H1 (cell line): ENCODE measurements around the gene DDX41. TPM values are rescaled to one million over a fixed set of nuclear protein-coding genes. Genes with fewer than 3 reads are reported as not detected.

Source experiments
- CTCF ChIA-PET: fragments of 300-600 bp; sonication (Branson Sonifier 250); formaldehyde crosslinking; loops from one replicate; lab custom pipeline; 2021; ENCODE audit not compliant: partially characterized antibody; lab: Charles Lee
- POLR2A ChIA-PET: fragments of 300-600 bp; sonication (Branson Sonifier 250); formaldehyde crosslinking; loops from one replicate; lab custom pipeline; 2021; ENCODE audit warnings: inconsistent platforms; ENCODE audit not compliant: partially characterized antibody; lab: Charles Lee
- DNase-seq, 2 experiments: peaks; one replicate each; pipeline versions ENCODE4 v3.0.0 to v3.0.0-alpha.2; 2010 to 2022; ENCODE audit warnings: low spot score in 2 of 2, low read depth in 1 of 2, mixed read lengths in 1 of 2
- FAIRE-seq: peaks from 2 replicates; lab custom pipeline; 2011; peaks lifted over from hg19 to GRCh38; lab: Jason Lieb, UNC
- H2AFZ ChIP-seq: 2 replicates; pipeline ENCODE4 v1.8.1; 2012; ENCODE audit warnings: low read length, inconsistent platforms
- H2AK5ac ChIP-seq: 2 replicates; pipeline ENCODE4 v1.6.1; 2013; ENCODE audit warnings: low read depth, low read length
- H2BK120ac ChIP-seq: replicated peaks from 2 replicates; pipeline ENCODE3; 2013; ENCODE audit warnings: low read depth, low read length, inconsistent platforms
- H2BK12ac ChIP-seq: 2 replicates; pipeline ENCODE4 v1.6.1; 2013; ENCODE audit warnings: low read depth, low read length
- H2BK15ac ChIP-seq: 2 replicates; pipeline ENCODE4 v1.6.1; 2013; ENCODE audit warnings: low read length
- H2BK20ac ChIP-seq: 2 replicates; pipeline ENCODE4 v1.6.1; 2013; ENCODE audit warnings: low read length
- H2BK5ac ChIP-seq: 2 replicates; pipeline ENCODE4 v1.6.1; 2013; ENCODE audit warnings: low read depth, low read length
- H3K14ac ChIP-seq: 2 replicates; pipeline ENCODE4 v1.6.1; 2013; ENCODE audit warnings: inconsistent platforms; ENCODE audit not compliant: insufficient read length
- H3K18ac ChIP-seq: 2 replicates; pipeline ENCODE4 v1.6.1; 2013; ENCODE audit warnings: low read length; ENCODE audit errors: extremely low read depth
- H3K23ac ChIP-seq: 2 replicates; pipeline ENCODE4 v1.6.1; 2013; ENCODE audit warnings: inconsistent platforms; ENCODE audit not compliant: insufficient read length
- H3K23me2 ChIP-seq: 2 replicates; pipeline ENCODE4 v1.6.1; 2013; ENCODE audit warnings: low read depth, low read length
- H3K27ac ChIP-seq: 2 replicates; pipeline ENCODE4 v1.6.1; 2011; ENCODE audit warnings: low read depth, low read length, inconsistent platforms
- H3K27me3 ChIP-seq, 4 experiments: replicated peaks in 1 of 4; 1 replicate in 1 of 4; 2 replicates in 3 of 4; pipeline versions ENCODE4 v1.6.1 to v1.8.1; 2011 to 2013; ENCODE audit warnings: low read length in 3 of 4, mild to moderate bottlenecking in 3 of 4, inconsistent platforms in 2 of 4, mixed read lengths in 2 of 4, moderate library complexity in 1 of 4; ENCODE audit not compliant: control insufficient read depth in 3 of 4, insufficient read depth in 3 of 4; ENCODE audit errors: extremely low read depth in 1 of 4
- H3K36me3 ChIP-seq, 4 experiments: 2 replicates each; pipeline versions ENCODE4 v1.6.1 to v1.8.1; 2011 to 2013; ENCODE audit warnings: mild to moderate bottlenecking in 4 of 4, low read length in 3 of 4, moderate library complexity in 2 of 4, control low read depth in 1 of 4, inconsistent platforms in 1 of 4; ENCODE audit not compliant: insufficient read depth in 4 of 4, control insufficient read depth in 2 of 4
- H3K4ac ChIP-seq: replicated peaks from 2 replicates; pipeline ENCODE3; 2013; ENCODE audit warnings: low read length, low read depth, mixed read lengths, inconsistent platforms; ENCODE audit not compliant: insufficient read length
- H3K4me1 ChIP-seq, 4 experiments: replicated peaks in 1 of 4; 1 replicate in 1 of 4; 2 replicates in 3 of 4; pipeline versions ENCODE4 v1.6.1 to v1.8.1; 2011 to 2013; ENCODE audit warnings: low read length in 3 of 4, inconsistent platforms in 2 of 4, mixed read lengths in 1 of 4; ENCODE audit not compliant: insufficient read depth in 4 of 4, control insufficient read depth in 3 of 4
- H3K4me2 ChIP-seq, 2 experiments: 2 replicates each; pipeline versions ENCODE4 v1.6.1 to v1.8.1; 2011 to 2013; ENCODE audit warnings: low read depth in 2 of 2, low read length in 2 of 2, control low read depth in 1 of 2, inconsistent platforms in 1 of 2, mild to moderate bottlenecking in 1 of 2; ENCODE audit not compliant: insufficient read depth in 1 of 2
- H3K4me3 ChIP-seq, 4 experiments: fragments of 200-600, 300-600 bp in 1 of 4; sonication (generic), shearing (Covaris generic), sonication (Bioruptor Twin) in 1 of 4; 2 replicates each; pipeline versions ENCODE4 v1.5.1 to v1.8.1; 2011 to 2016; ENCODE audit warnings: low read length in 4 of 4, low read depth in 3 of 4, control low read depth in 2 of 4, inconsistent platforms in 2 of 4, mild to moderate bottlenecking in 2 of 4, mixed read lengths in 1 of 4, moderate library complexity in 1 of 4; ENCODE audit not compliant: insufficient read depth in 2 of 4; ENCODE audit errors: extremely low read depth in 1 of 4
- H3K56ac ChIP-seq: replicated peaks from 2 replicates; pipeline ENCODE3; 2013; ENCODE audit warnings: low read depth, mild to moderate bottlenecking, mixed read lengths, low read length, inconsistent platforms; ENCODE audit not compliant: insufficient read length
- H3K79me1 ChIP-seq: 2 replicates; pipeline ENCODE4 v1.6.1; 2013; ENCODE audit warnings: low read depth, low read length, control low read depth
- H3K79me2 ChIP-seq, 2 experiments: 2 replicates each; pipeline versions ENCODE4 v1.6.1 to v1.8.1; 2012 to 2013; ENCODE audit warnings: low read length in 2 of 2, mild to moderate bottlenecking in 2 of 2, inconsistent platforms in 1 of 2; ENCODE audit not compliant: insufficient read depth in 2 of 2, control insufficient read depth in 1 of 2
- H3K9ac ChIP-seq, 4 experiments: replicated peaks in 1 of 4; 1 replicate in 1 of 4; 2 replicates in 3 of 4; pipeline versions ENCODE4 v1.6.1 to v1.8.1; 2011 to 2013; ENCODE audit warnings: low read depth in 3 of 4, low read length in 3 of 4, control low read depth in 2 of 4, mild to moderate bottlenecking in 2 of 4, moderate library complexity in 2 of 4, inconsistent platforms in 1 of 4; ENCODE audit errors: extremely low read depth in 1 of 4
- H3K9me3 ChIP-seq, 2 experiments: 2 replicates each; pipeline versions ENCODE4 v1.6.1 to v1.8.1; 2012 to 2013; ENCODE audit warnings: mild to moderate bottlenecking in 2 of 2, moderate library complexity in 2 of 2, control low read depth in 1 of 2, inconsistent platforms in 1 of 2, low read depth in 1 of 2, low read length in 1 of 2, mixed read lengths in 1 of 2; ENCODE audit not compliant: insufficient read depth in 2 of 2
- H4K20me1 ChIP-seq, 2 experiments: replicated peaks in 1 of 2; 2 replicates each; pipeline versions ENCODE3 to v1.8.1; 2011 to 2013; ENCODE audit warnings: inconsistent platforms in 2 of 2, low read length in 2 of 2, mild to moderate bottlenecking in 1 of 2; ENCODE audit not compliant: insufficient read depth in 2 of 2, control insufficient read depth in 1 of 2
- H4K5ac ChIP-seq: 2 replicates; pipeline ENCODE4 v1.6.1; 2013; ENCODE audit warnings: low read length, low read depth, mixed read lengths, inconsistent platforms; ENCODE audit not compliant: insufficient read length
- H4K8ac ChIP-seq: 2 replicates; pipeline ENCODE4 v1.8.0; 2013; ENCODE audit warnings: mild to moderate bottlenecking, moderate library complexity, low read length, inconsistent platforms; ENCODE audit not compliant: insufficient read depth; ENCODE audit errors: extremely low read depth
- H4K91ac ChIP-seq: replicated peaks from 2 replicates; pipeline ENCODE3; 2013; ENCODE audit warnings: low read length, mixed read lengths, inconsistent platforms; ENCODE audit not compliant: insufficient read length
- BACH1 ChIP-seq: IDR thresholded peaks from 2 replicates; pipeline ENCODE4 v1.6.1; 2012; ENCODE audit warnings: low read length, improper control_type of control experiment
- BRCA1 ChIP-seq: IDR thresholded peaks from 2 replicates; pipeline ENCODE4 v1.6.1; 2012; ENCODE audit warnings: low read depth, low read length, improper control_type of control experiment
- POLR2A ChIP-seq, 2 experiments: IDR thresholded peaks; 1 replicate in 1 of 2; 2 replicates in 1 of 2; pipeline ENCODE4 v1.6.1; 2011; ENCODE audit warnings: low read depth in 2 of 2, low read length in 2 of 2, mild to moderate bottlenecking in 2 of 2; ENCODE audit errors: control extremely low read depth in 1 of 2
- SAP30 ChIP-seq: fragments of 300-600 bp; sonication (generic); IDR thresholded peaks from 2 replicates; pipeline ENCODE4 v1.7.1; 2012; ENCODE audit warnings: low read length, moderate library complexity, mild to moderate bottlenecking, inconsistent platforms; ENCODE audit not compliant: insufficient read depth, insufficient replicate concordance
- SIX5 ChIP-seq: IDR thresholded peaks from 2 replicates; pipeline ENCODE4 v1.6.1; 2011; ENCODE audit warnings: mild to moderate bottlenecking, low read depth, low read length
- SP2 ChIP-seq: IDR thresholded peaks from 2 replicates; pipeline ENCODE4 v1.6.1; 2012; ENCODE audit warnings: mild to moderate bottlenecking, low read length, inconsistent platforms
- TAF1 ChIP-seq: IDR thresholded peaks from 2 replicates; pipeline ENCODE4 v1.6.1; 2011; ENCODE audit warnings: mild to moderate bottlenecking, low read depth, low read length
- YY1 ChIP-seq: IDR thresholded peaks from 2 replicates; pipeline ENCODE4 v1.6.1; 2011; ENCODE audit warnings: low read depth, mild to moderate bottlenecking, low read length
- ZNF274 ChIP-seq: IDR thresholded peaks from 2 replicates; pipeline ENCODE4 v1.7.0; 2012; ENCODE audit warnings: low read length, borderline replicate concordance; ENCODE audit errors: extremely low read depth
- WGBS, 2 experiments: shearing (Covaris generic) in 1 of 2; methylation state at CpG; one replicate each; pipeline versions ENCODE4 v1.1.6 to v1.1.7; 2013 to 2015; ENCODE audit warnings: low lambda C conversion rate in 2 of 2, mixed read lengths in 2 of 2, inconsistent platforms in 1 of 2, low coverage in 1 of 2, missing lambda C conversion rate in 1 of 2; ENCODE audit not compliant: insufficient replicate concordance in 2 of 2, insufficient coverage in 1 of 2, insufficient read length in 1 of 2; ENCODE audit errors: extremely low coverage in 1 of 2, missing lambda C conversion rate in 1 of 2; 5-methylcytosine and 5-hydroxymethylcytosine counted together
- polyA plus RNA-seq, 7 experiments: library from polyadenylated mRNA; depleted of rRNA in 3 of 7; stranded (reverse) in 5 of 7; unstranded in 2 of 7; fragments of >200 nt in 5 of 7; fragments of 200-250 nt in 2 of 7; gene quantifications; 1 replicate in 5 of 7; 2 replicates in 1 of 7; 4 replicates in 1 of 7; pipeline versions ENCODE4 v1.2.1 to v1.2.3, GENCODE V29; 2011 to 2013; ENCODE audit warnings: missing spikeins in 2 of 7, mixed read lengths in 2 of 7
- total RNA-seq: library from RNA; stranded (reverse); fragmentation: NEBNext Ultra II Directional; extraction: Animal tissue kit (Norgen Biotek cat#: 25700); gene quantifications from 2 replicates; pipeline ENCODE4 v1.2.1, GENCODE V29; 2021

DDX41 gene
- total and polyA plus RNA-seq, 2 of the 8 experiments (the other 6 are each of a cell fraction or from before 2014, with no cell fraction given) = 102 to 135 TPM

DNA sequence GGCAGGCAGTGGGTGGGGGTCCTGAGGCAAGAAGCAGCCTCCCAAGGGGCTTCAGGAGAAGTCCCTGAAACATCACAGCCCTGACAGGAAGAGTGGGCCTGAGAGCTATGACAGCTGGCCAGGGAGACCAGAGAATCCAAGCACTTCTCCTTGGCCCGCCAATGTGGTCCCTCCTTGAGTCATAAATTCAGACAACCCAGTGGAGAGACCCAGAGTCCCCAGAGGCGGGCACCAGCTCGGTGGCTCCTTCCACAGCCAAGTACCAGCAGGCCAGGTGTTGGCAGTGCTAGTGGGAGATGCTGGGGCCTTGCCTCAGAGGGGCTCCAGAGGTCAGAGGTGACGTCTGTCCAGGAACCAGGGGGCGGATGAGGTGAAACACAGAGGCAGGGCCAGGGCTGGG lies 5.6 kb downstream of the DDX41 start:
- Histone ChIP-seq H3K14ac (no peak overlapping the region), H2BK12ac (no peak overlapping the region), H2BK5ac (no peak overlapping the region), H4K91ac (no peak overlapping the region), H2BK120ac (no peak overlapping the region), H3K4me1 (peaks cover 4 to 18% (median 11%) of the 10 kb centered on the region in 4 experiments; a peak in 6 of 7 replicates), H3K23ac (no peak overlapping the region), H3K79me1 (peaks cover 3% of the 10 kb centered on the region; the same call in 1 of the 2 replicates), H3K4ac (no peak overlapping the region), H3K4me3 (no peak overlapping the region), H3K56ac (no peak overlapping the region), H2BK15ac (no peak overlapping the region), H3K36me3 (peaks cover 27 to 50% (median 48%) of the 10 kb centered on the region in 4 experiments), H3K27me3 (no peaks in the 10 kb centered on the region), H4K5ac (no peak overlapping the region), H3K27ac (no peak overlapping the region), H3K9me3 (no peaks in the 10 kb centered on the region), H2BK20ac (no peak overlapping the region), H2AFZ (no peak overlapping the region), H3K18ac (no peak overlapping the region), H4K8ac (no peak overlapping the region), H3K23me2 (peaks cover 2% of the 10 kb centered on the region), H3K4me2 (no peak overlapping the region), H2AK5ac (0 out of 2 replicates have a peak overlapping the region, but pooled peaks have one; percentile 75), H3K9ac (no peak overlapping the region), H3K79me2 (peaks cover 0 to 6% of the 10 kb centered on the region in 2 experiments; a peak in 1 of 4 replicates), H4K20me1 (peaks cover 0 to 19% of the 10 kb centered on the region in 2 experiments)
- ChIA-PET CTCF (interaction anchor here (0.6 to 20.8 kb wide), 4 partner anchors 10 to 1464 kb away, joined by 3 to 306 read pairs (median 30); partner anchors contain the start of gene PDLIM7), POLR2A (interaction anchor here (2.6 to 65.5 kb wide), 2 partner anchors 42 kb away, joined by 10 to 3349 read pairs; partner anchors contain the start of genes DBN1, FAM193B, PDLIM7 and PRR7)
- DNase-seq (no peak), FAIRE-seq (no peak)
- TF ChIP-seq BACH1 (no peak), SP2 (no peak), SIX5 (no peak), POLR2A (IDR thresholded peaks at IDR 0.05; ENCODE audit: control extremely low read depth in 1 of 2, low read depth in 2 of 2, low read length in 2 of 2) (no peak), TAF1 (no peak), ZNF274 (no peak), BRCA1 (no peak), YY1 (no peak), SAP30 (no peak)
- WGBS, 2 experiments = 94% methylated on average over 3 of the region's 5 CpGs; no CpG with 5 or more reads in 1 of the 2 experiments
